Thoracic aorta (tissue), 2 donors: ENCODE data around the gene ZSWIM7. TPM values are rescaled to one million over a fixed set of nuclear protein-coding genes. Genes with fewer than 3 reads are reported as not detected.

Experiments used
- ATAC-seq: fragments of 150-250 bp; one replicate; pipeline ENCODE4 v1.8.0; 2017; ENCODE audit warnings: low read depth; ENCODE audit not compliant: insufficient number of reproducible peaks, low FRiP score
- DNase-seq: peaks from one replicate; pipeline ENCODE4 v3.0.0-alpha.2; 2020; ENCODE audit warnings: low spot score
- H3K27ac ChIP-seq, 2 donors: fragments of 200-600 bp; sonication (generic); 1 replicate in 1 of 2; 2 replicates in 1 of 2; pipeline ENCODE4 v1.5.1; 2016; ENCODE audit warnings: mild to moderate bottlenecking in 2 of 2, moderate library complexity in 2 of 2
- H3K27me3 ChIP-seq: fragments of 200-600 bp; sonication (generic); replicated peaks from 2 replicates; pipeline ENCODE4 v1.6.0; 2016; ENCODE audit warnings: mild to moderate bottlenecking; ENCODE audit not compliant: insufficient read depth
- H3K36me3 ChIP-seq: fragments of 200-600 bp; sonication (generic); one replicate; pipeline ENCODE4 v1.5.1; 2016
- H3K4me1 ChIP-seq, 2 donors: fragments of 200-600 bp; sonication (generic); 1 replicate in 1 of 2; 2 replicates in 1 of 2; pipeline versions ENCODE4 v1.5.1 to v1.6.0; 2016; ENCODE audit warnings: low read depth in 2 of 2, mild to moderate bottlenecking in 1 of 2; ENCODE audit not compliant: control insufficient read depth in 1 of 2
- H3K4me3 ChIP-seq: fragments of 200-600 bp; sonication (generic); 2 replicates; pipeline ENCODE4 v1.5.1; 2016; ENCODE audit warnings: mild to moderate bottlenecking
- H3K9me3 ChIP-seq: fragments of 200-600 bp; sonication (generic); 2 replicates; pipeline ENCODE4 v1.5.1; 2016
- total RNA-seq, 2 donors: library from RNA; depleted of rRNA; stranded (reverse); fragments of >200 nt; gene quantifications; one replicate each; pipeline versions ENCODE4 v1.1.0 to v1.2.3, GENCODE V29; 2016
- TF ChIP-seq, protein P1 (sequence below): fragments of 200-600 bp; sonication (generic); IDR thresholded peaks from one replicate; pipeline ENCODE4 v1.5.1; 2019; ENCODE audit warnings: antibody characterized with exemption

ZSWIM7 gene
- total RNA-seq, 2 donors from 2014 or later = 6.5 to 13.5 TPM

DNA sequence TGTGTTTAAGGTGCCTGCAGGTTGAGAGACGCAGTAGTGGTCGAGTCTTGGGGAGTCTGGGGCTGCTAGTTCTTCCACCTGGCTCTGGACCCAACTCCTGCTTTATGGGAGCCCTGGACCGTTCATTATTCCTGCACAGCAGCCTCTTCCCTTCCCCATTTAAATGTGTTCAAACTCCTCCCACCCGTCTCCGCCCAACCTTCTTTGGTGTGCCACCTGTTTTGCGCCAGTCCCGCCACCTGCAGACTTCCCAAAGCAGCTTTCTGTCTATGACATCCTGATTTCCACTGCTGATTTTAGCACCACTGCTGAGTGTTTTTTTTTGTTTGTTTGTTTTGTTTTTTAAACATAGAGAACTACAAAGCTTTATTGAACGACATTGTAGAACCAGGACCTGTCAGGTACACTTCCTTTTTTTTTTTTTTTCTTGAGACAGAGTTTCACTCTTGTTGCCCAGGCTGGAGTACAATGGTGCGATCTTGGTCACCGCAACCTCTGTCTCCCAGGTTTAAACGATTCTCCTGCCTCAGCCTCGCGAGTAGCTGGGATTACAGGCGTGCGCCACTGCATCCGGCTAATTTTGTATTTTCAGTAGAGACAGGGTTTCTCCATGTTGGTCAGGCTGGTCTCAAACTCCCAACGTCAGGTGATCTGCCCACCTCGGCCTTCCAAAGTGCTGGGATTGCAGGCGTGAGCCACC is 41.7 kb downstream of the ZSWIM7 start:
- DNase-seq (no peak), ATAC-seq (no peak)
- TF ChIP-seq, protein P1, sequence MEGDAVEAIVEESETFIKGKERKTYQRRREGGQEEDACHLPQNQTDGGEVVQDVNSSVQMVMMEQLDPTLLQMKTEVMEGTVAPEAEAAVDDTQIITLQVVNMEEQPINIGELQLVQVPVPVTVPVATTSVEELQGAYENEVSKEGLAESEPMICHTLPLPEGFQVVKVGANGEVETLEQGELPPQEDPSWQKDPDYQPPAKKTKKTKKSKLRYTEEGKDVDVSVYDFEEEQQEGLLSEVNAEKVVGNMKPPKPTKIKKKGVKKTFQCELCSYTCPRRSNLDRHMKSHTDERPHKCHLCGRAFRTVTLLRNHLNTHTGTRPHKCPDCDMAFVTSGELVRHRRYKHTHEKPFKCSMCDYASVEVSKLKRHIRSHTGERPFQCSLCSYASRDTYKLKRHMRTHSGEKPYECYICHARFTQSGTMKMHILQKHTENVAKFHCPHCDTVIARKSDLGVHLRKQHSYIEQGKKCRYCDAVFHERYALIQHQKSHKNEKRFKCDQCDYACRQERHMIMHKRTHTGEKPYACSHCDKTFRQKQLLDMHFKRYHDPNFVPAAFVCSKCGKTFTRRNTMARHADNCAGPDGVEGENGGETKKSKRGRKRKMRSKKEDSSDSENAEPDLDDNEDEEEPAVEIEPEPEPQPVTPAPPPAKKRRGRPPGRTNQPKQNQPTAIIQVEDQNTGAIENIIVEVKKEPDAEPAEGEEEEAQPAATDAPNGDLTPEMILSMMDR = no peak
- Histone ChIP-seq H3K36me3 (no peaks in the 10 kb centered on the region), H3K27ac (no peak overlapping the region), H3K4me1 (no peaks in the 10 kb centered on the region), H3K4me3 (no peak overlapping the region), H3K27me3 (no peaks in the 10 kb centered on the region), H3K9me3 (no peaks in the 10 kb centered on the region)

DNA sequence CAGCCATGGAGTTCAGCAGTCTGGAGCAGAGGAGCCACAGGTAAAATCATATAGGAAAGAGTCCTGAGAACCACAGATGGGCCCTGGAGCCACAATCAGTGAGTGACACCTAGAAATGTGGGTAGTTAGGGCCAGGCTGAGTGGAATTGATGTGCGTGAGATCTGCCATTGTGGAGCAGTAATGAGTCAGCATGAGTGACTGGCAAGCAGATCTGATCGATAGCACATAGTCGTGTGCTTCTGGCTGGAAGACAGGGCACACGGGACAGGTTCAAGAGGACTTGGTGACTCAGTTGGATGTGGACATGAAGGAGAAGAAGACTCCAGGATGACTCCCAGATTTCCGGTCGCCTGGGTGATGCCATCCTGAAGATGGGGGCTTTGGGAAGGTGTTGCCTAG is 42.3 kb downstream of the ZSWIM7 start:
- Histone ChIP-seq H3K4me1 (no peaks in the 10 kb centered on the region), H3K4me3 (no peak overlapping the region), H3K27me3 (no peaks in the 10 kb centered on the region), H3K27ac (no peak overlapping the region), H3K9me3 (no peaks in the 10 kb centered on the region), H3K36me3 (no peaks in the 10 kb centered on the region)
- DNase-seq (no peak), ATAC-seq (no peak)
- TF ChIP-seq, protein P1 = no peak

DNA sequence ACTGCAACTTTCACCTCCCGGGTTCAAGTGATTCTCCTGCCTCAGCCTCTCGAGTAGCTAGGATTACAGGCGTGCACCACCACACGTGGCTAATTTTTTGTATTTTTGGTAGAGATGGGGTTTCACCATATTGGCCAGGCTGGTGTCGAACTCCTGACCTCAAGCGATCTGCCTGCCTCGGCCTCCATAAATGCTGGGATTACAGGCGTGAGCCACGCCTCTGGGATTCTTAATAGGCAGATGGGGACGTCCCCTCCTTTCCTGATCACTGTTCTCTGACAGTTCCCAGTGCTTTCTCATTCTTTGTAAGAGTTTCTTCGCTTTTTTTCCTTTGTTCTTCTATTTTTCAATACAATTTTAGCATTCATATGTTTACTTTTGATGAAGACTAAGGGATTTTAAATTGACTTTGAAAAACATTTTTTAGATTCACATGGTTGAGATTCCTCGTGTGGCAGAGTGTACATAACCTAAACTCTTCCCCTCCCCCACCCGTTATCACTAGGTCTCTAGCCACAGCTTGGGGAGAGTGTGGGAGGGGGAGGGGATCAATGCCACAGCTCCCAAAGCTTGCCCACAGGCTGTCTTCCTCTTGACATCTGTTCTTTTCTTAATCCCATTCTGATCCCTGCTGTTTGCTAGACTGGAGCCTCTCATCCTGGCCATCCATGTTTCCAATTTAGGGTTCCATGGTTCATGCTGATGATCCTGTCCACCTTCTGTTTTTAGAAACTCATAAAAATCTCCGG is 43.5 kb downstream of the ZSWIM7 start:
- Histone ChIP-seq H3K4me1 (no peaks in the 10 kb centered on the region), H3K27me3 (no peaks in the 10 kb centered on the region), H3K27ac (no peak overlapping the region), H3K9me3 (no peaks in the 10 kb centered on the region), H3K4me3 (no peak overlapping the region), H3K36me3 (no peaks in the 10 kb centered on the region)
- no peak for ATAC-seq
- TF ChIP-seq, protein P1 = no peak
- no peak for DNase-seq

DNA sequence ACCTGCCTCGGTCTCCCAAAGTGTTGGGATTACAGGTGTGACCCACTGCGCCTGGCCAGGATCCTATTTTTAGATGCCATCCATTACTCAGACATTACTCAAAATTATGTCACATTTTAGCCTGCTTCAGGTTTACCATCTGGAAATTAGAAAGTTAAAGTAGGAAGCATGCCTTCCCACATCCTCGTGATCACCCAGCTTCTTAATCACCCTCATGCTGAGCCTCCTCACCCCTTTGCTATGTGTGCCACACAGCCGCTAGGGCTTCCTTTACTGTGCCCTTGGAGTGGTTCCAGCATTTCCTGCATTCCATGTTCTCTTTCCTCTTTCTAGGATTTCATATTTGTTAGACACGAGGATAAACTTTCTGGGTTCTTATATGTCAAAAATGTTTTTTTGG is 45.3 kb downstream of the ZSWIM7 start:
- Histone ChIP-seq H3K36me3 (no peaks in the 10 kb centered on the region), H3K4me1 (no peaks in the 10 kb centered on the region), H3K4me3 (no peak overlapping the region), H3K9me3 (no peaks in the 10 kb centered on the region), H3K27ac (no peak overlapping the region), H3K27me3 (no peaks in the 10 kb centered on the region)
- DNase-seq = no peak
- TF ChIP-seq, protein P1 = no peak
- no peak for ATAC-seq

DNA sequence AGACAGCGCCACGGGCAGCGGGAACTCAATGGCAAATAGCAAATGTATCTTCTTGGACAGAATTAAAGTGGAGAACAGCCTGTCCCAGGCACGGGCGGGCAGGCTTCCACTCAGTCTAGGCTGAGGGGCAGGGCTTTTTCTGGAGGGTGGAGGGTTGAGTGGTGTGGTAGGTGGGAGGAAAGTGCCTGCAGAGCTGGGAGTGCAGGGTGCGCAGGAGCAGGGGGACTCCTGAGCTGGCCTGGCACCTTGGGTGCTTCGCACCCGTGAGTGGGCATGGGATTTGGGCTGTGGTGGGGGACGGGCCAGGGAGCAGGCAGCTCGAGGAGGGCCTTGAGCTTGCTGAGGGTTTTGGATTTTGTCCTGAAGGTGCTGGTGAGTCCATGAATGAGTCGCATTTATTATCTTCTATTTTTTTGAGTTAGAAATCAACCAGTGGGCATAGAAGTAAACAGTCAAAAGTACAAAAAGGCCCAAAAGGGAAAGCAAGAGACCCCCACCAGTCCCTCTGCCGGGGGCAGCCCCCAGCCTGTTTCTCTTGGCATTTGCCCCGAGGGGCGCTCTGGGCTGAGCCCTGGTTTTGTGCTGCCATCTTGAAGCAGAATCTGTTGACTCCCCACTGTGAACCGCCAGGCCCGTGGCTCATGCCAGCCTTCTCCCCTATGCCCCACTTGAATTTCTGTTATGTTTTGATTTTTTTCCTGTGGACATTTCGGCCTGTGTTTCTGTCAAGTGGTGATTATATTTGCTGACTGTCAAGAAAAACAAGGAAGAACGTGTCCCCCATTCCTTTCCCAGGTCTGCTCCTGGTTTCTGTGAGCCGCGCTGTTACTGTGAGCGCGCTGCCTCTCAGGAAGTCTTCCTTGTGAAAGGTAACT is 46.4 kb downstream of the ZSWIM7 start:
- TF ChIP-seq, protein P1 = no peak
- no peaks in the 10 kb centered on the region for H3K36me3 ChIP-seq
- no peaks in the 10 kb centered on the region for H3K4me1 ChIP-seq
- DNase-seq (no peak), ATAC-seq (no peak)
- no peaks in the 10 kb centered on the region for H3K9me3 ChIP-seq
- H3K27ac ChIP-seq = no peak overlapping the region
- H3K4me3 ChIP-seq = no peak overlapping the region
- no peaks in the 10 kb centered on the region for H3K27me3 ChIP-seq
